Measurements from ENCODE around the gene RABL6.
A peak's percentile ranks its signal among the peaks of the same experiment; 100 is the strongest.
"Not testable (repeated sequence)": the region's sequence is repeated elsewhere in the genome, so short reads cannot be mapped to it uniquely, and the experiment has no call there.

Gene RABL6
- total RNA-seq: 64.0 to 79.8 (median 65.7) reads per million in 4 donors

GRCh38 chr9:136807281-136808074 lies at the start of gene RABL6:
TSS of gene RABL6 (plus strand) at chr9:136807948. CDS start at chr9:136808197, 249 bp downstream.
- DNase-seq: peak; percentile 67 to 85 (median 73)

- DNase-seq: no peak
These were observed 48.7 kb upstream of the RABL6 start for GRCh38 chr9:136759001-136759400.

- no peak for DNase-seq
These were observed 48.1 kb upstream of the RABL6 start for GRCh38 chr9:136759436-136760325.

GRCh38 chr9:136760424-136760823 lies 47.3 kb upstream of the RABL6 start:
- no peak for DNase-seq

- DNase-seq: not testable (repeated sequence)
These were observed 46.8 kb upstream of the RABL6 start for GRCh38 chr9:136760834-136761544.

- no peak for DNase-seq
These were observed 46.2 kb upstream of the RABL6 start for GRCh38 chr9:136761545-136761981.

GRCh38 chr9:136762221-136762691 lies 45.5 kb upstream of the RABL6 start:
- no peak for DNase-seq

- peak in 3 of 5 donors; percentile 21 to 38 (median 24) for DNase-seq
These were observed 44.7 kb upstream of the RABL6 start for GRCh38 chr9:136762915-136763648.

GRCh38 chr9:136763649-136764035 lies 44.1 kb upstream of the RABL6 start:
- no peak for DNase-seq

GRCh38 chr9:136764301-136764891 lies 43.4 kb upstream of the RABL6 start, which contains the start of gene LCN15:
TSS of gene LCN15 (minus strand) at chr9:136764518. CDS start at chr9:136764488, 30 bp downstream.
- no peak for DNase-seq

- DNase-seq: no peak
These were observed 42.7 kb upstream of the RABL6 start for GRCh38 chr9:136765041-136765440.

- DNase-seq: not testable (repeated sequence)
These were observed 41.9 kb upstream of the RABL6 start for GRCh38 chr9:136765745-136766409.

- DNase-seq: peak in 2 of 5 donors; percentile 29 to 44
These were observed 41.2 kb upstream of the RABL6 start for GRCh38 chr9:136766410-136767120.

GRCh38 chr9:136769710-136770191 lies 38.0 kb upstream of the RABL6 start:
- DNase-seq: peak in 3 of 5 donors; percentile 28 to 45 (median 40)

- DNase-seq: no peak
These were observed 35.8 kb upstream of the RABL6 start for GRCh38 chr9:136771907-136772415.

GRCh38 chr9:136773386-136774044 lies 34.2 kb upstream of the RABL6 start:
- DNase-seq: no peak

GRCh38 chr9:136774416-136775045 lies 33.2 kb upstream of the RABL6 start:
- no peak for DNase-seq

- no peak for DNase-seq
These were observed 32.6 kb upstream of the RABL6 start for GRCh38 chr9:136775191-136775590.

- DNase-seq: no peak
These were observed 30.8 kb upstream of the RABL6 start for GRCh38 chr9:136776947-136777346.

Measured in T-helper 1 cell (primary cell).